Measurements from ENCODE around the gene NDNF.

- TF ChIP-seq CTCF (IDR thresholded peaks at IDR 0.05) = no peak
- TF ChIP-seq POLR2A (IDR thresholded peaks at IDR 0.05) = no peak
Observed at GRCh38 chr4:121057466-121057922, 14.8 kb downstream of the NDNF start.

Data from prostate gland (tissue), 2 donors.